HG02571 (cell line): ENCODE data around the gene MFSD11.
"Not testable (repeated sequence)": the region's sequence is repeated elsewhere in the genome, so short reads cannot be mapped to it uniquely, and the experiment has no call there.

Source experiments
- ATAC-seq: cut with Tn5 transposase; IDR thresholded peaks from one replicate; pipeline ENCODE4 v1.9.1; 2021; ENCODE audit warnings: mild to moderate bottlenecking, moderate library complexity; ENCODE audit not compliant: unreplicated experiment

MFSD11 gene

GRCh38 chr17:76737676-76738467 is at the start of gene MFSD11:
Gene MFSD11 (plus strand): TSS chr17:76738119. CDS start chr17:76738353, 234 bp downstream.
- peak; percentile 44 for ATAC-seq

- ATAC-seq, result no peak
Measured at GRCh38 chr17:76688165-76688622, 49.7 kb upstream of the MFSD11 start.

GRCh38 chr17:76689859-76690258 is 48.1 kb upstream of the MFSD11 start:
- no peak for ATAC-seq

- no peak for ATAC-seq
Measured at GRCh38 chr17:76690596-76691280, 47.2 kb upstream of the MFSD11 start.

GRCh38 chr17:76691379-76692191 is 46.3 kb upstream of the MFSD11 start:
- ATAC-seq, result no peak

- no peak for ATAC-seq
Measured at GRCh38 chr17:76695059-76695831, 42.7 kb upstream of the MFSD11 start.

- ATAC-seq, result no peak
Measured at GRCh38 chr17:76696763-76697701, 40.9 kb upstream of the MFSD11 start.

- no peak for ATAC-seq
Measured at GRCh38 chr17:76697702-76698465, 40.0 kb upstream of the MFSD11 start.

- not testable (repeated sequence) for ATAC-seq
Measured at GRCh38 chr17:76698466-76698977, 39.4 kb upstream of the MFSD11 start.

GRCh38 chr17:76700270-76700616 is 37.7 kb upstream of the MFSD11 start:
- ATAC-seq, result no peak

GRCh38 chr17:76700617-76701470 is 37.1 kb upstream of the MFSD11 start:
- no peak for ATAC-seq

- ATAC-seq, result no peak
Measured at GRCh38 chr17:76701471-76701967, 36.4 kb upstream of the MFSD11 start.

GRCh38 chr17:76702076-76702475 is 35.8 kb upstream of the MFSD11 start:
- ATAC-seq, result no peak

GRCh38 chr17:76702941-76703637 is 34.8 kb upstream of the MFSD11 start:
- no peak for ATAC-seq

- no peak for ATAC-seq
Measured at GRCh38 chr17:76704805-76705204, 33.1 kb upstream of the MFSD11 start.

- ATAC-seq, result no peak
Measured at GRCh38 chr17:76706817-76707216, 31.1 kb upstream of the MFSD11 start.
